Measurements from ENCODE around the gene ADCY2. TPM values are rescaled to one million over a fixed set of nuclear protein-coding genes. Genes with fewer than 3 reads are reported as not detected.

ADCY2 gene
- polyA plus RNA-seq, 1 of the 3 experiments (the other 2 are of a cell fraction) = not detected

DNA sequence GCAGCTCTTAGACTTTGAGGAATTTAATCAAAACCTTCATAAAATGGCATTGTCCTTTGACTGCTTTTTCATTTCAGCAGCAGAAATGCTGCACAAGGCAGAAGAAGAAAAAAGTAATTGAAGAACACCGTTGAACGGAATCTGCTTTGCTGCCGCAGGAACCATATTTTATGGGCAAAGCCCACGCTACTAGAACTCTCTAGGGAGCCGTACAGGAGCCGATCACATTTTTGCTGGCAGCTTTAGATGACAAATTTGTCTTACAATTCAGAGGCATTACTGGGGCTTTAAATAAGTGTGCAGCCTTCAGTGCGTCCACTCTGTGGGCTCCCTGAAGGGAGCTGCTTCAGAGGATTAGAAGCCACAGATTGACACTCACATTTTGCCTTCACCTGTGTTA lies 449.6 kb downstream of the ADCY2 start:
- Histone ChIP-seq H3K27ac (ENCODE audit: low read depth in 2 of 2, low read length in 1 of 2) (no peak overlapping the region), H3K36me3 (replicated peaks in 1 of 2; ENCODE audit: control insufficient read depth in 1 of 2, insufficient read depth in 2 of 2, low read length in 1 of 2) (no peaks in the 10 kb centered on the region), H3K4me2 (no peak overlapping the region), H3F3A (replicated peaks; ENCODE audit: insufficient read depth) (no peaks in the 10 kb centered on the region), H3K4me3 (ENCODE audit: low read depth in 2 of 2, low read length in 1 of 2) (no peak overlapping the region), H2AFZ (ENCODE audit: low read depth) (no peak overlapping the region), H3K4me1 (ENCODE audit: control insufficient read depth in 1 of 2, insufficient read depth in 2 of 2, low read depth in 1 of 2, low read length in 1 of 2) (peaks cover 0 to 6% of the 10 kb centered on the region in 2 experiments; a peak in 1 of 4 replicates), H3K9me2 (no peaks in the 10 kb centered on the region), H3K9me3 (no peaks in the 10 kb centered on the region), H4K20me1 (ENCODE audit: insufficient read depth) (no peaks in the 10 kb centered on the region), H3K27me3 (ENCODE audit: insufficient read depth) (peaks cover 37% of the 10 kb centered on the region), H3K9ac (no peak overlapping the region), H3K79me2 (ENCODE audit: insufficient read depth) (no peaks in the 10 kb centered on the region)
- POLR2A ChIA-PET = no interaction called here
- TF ChIP-seq, protein P1, sequence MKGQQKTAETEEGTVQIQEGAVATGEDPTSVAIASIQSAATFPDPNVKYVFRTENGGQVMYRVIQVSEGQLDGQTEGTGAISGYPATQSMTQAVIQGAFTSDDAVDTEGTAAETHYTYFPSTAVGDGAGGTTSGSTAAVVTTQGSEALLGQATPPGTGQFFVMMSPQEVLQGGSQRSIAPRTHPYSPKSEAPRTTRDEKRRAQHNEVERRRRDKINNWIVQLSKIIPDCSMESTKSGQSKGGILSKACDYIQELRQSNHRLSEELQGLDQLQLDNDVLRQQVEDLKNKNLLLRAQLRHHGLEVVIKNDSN (IDR thresholded peaks at IDR 0.05; ENCODE audit: borderline replicate concordance, low read depth) = no peak
- TF ChIP-seq TCF12 (IDR thresholded peaks at IDR 0.05) (no peak), FOSL2 (IDR thresholded peaks at IDR 0.05; ENCODE audit: borderline replicate concordance, low read depth) (no peak), REST (IDR thresholded peaks at IDR 0.05; ENCODE audit: low read depth, low read length) (no peak), POLR2AphosphoS5 (IDR thresholded peaks at IDR 0.05; ENCODE audit: low read depth, low read length) (no peak), JUND (IDR thresholded peaks at IDR 0.05) (no peak), RCOR1 (IDR thresholded peaks at IDR 0.05; ENCODE audit: low read length) (no peak), NRF1 (IDR thresholded peaks at IDR 0.05; ENCODE audit: low read depth, low read length) (no peak)
- WGBS (ENCODE audit: low lambda C conversion rate) = 53% methylated on average over 7 of the region's 7 CpGs
- CTCF ChIA-PET = interaction anchor here (0.8 to 5.5 kb wide), 3 partner anchors 11 to 18 kb away, joined by 3 to 24 read pairs (median 9); no protein-coding TSS in a partner anchor
- DNase-seq = no peak

DNA sequence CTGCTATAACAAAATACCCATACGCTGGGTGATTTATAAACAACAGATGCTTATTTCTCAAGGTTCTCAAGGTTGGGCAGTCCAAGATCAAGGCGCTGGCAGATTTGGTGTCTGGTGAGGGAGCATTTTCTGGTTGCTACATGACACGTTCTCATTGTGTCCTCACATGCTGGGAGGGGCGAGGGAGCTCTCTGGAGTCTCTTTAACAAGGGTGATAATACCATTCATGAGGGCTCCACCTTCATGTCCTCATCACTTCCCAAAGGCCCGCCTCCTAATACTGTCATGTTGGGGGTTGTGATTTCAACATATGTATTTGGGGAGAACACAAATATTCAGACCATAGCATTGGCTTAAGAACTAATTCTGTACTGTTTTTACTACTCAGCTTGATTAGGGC lies 450.4 kb downstream of the ADCY2 start:
- ChIA-PET CTCF (interaction anchor here (1.0 to 5.5 kb wide), 3 partner anchors 11 to 30 kb away, joined by 3 to 24 read pairs (median 9); no protein-coding TSS in a partner anchor), POLR2A (no interaction called here)
- Histone ChIP-seq H3K79me2 (ENCODE audit: insufficient read depth) (no peaks in the 10 kb centered on the region), H3K9ac (no peak overlapping the region), H3F3A (replicated peaks; ENCODE audit: insufficient read depth) (no peaks in the 10 kb centered on the region), H4K20me1 (ENCODE audit: insufficient read depth) (no peaks in the 10 kb centered on the region), H3K4me2 (no peak overlapping the region), H3K4me1 (ENCODE audit: control insufficient read depth in 1 of 2, insufficient read depth in 2 of 2, low read depth in 1 of 2, low read length in 1 of 2) (peaks cover 0 to 8% of the 10 kb centered on the region in 2 experiments; a peak in 1 of 4 replicates), H3K27ac (ENCODE audit: low read depth in 2 of 2, low read length in 1 of 2) (no peak overlapping the region), H3K9me3 (no peaks in the 10 kb centered on the region), H3K36me3 (replicated peaks in 1 of 2; ENCODE audit: control insufficient read depth in 1 of 2, insufficient read depth in 2 of 2, low read length in 1 of 2) (no peaks in the 10 kb centered on the region), H3K9me2 (no peaks in the 10 kb centered on the region), H3K27me3 (ENCODE audit: insufficient read depth) (peaks cover 37% of the 10 kb centered on the region), H2AFZ (ENCODE audit: low read depth) (no peak overlapping the region), H3K4me3 (ENCODE audit: low read depth in 2 of 2, low read length in 1 of 2) (no peak overlapping the region)
- WGBS (ENCODE audit: low lambda C conversion rate) = 46% methylated on average over 5 of the region's 5 CpGs
- TF ChIP-seq, protein P2, sequence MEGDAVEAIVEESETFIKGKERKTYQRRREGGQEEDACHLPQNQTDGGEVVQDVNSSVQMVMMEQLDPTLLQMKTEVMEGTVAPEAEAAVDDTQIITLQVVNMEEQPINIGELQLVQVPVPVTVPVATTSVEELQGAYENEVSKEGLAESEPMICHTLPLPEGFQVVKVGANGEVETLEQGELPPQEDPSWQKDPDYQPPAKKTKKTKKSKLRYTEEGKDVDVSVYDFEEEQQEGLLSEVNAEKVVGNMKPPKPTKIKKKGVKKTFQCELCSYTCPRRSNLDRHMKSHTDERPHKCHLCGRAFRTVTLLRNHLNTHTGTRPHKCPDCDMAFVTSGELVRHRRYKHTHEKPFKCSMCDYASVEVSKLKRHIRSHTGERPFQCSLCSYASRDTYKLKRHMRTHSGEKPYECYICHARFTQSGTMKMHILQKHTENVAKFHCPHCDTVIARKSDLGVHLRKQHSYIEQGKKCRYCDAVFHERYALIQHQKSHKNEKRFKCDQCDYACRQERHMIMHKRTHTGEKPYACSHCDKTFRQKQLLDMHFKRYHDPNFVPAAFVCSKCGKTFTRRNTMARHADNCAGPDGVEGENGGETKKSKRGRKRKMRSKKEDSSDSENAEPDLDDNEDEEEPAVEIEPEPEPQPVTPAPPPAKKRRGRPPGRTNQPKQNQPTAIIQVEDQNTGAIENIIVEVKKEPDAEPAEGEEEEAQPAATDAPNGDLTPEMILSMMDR (IDR thresholded peaks at IDR 0.05) = no peak
- TF ChIP-seq ELF1 (IDR thresholded peaks at IDR 0.05) = no peak
- TF ChIP-seq, protein P1 (IDR thresholded peaks at IDR 0.05; ENCODE audit: borderline replicate concordance, low read depth) = no peak
- TF ChIP-seq TAF1 (IDR thresholded peaks at IDR 0.05; ENCODE audit: borderline replicate concordance, low read depth, low read length) = no peak
- no peak for TF ChIP-seq FOSL2 (IDR thresholded peaks at IDR 0.05; ENCODE audit: borderline replicate concordance, low read depth)
- DNase-seq = no peak

All from SK-N-SH (cell line).